NCI-H748 treated with DMSO at 0.1 percent for 48 hours (cell line): ENCODE data around the gene YBEY.

Source experiments
- DNase-seq: peaks from one replicate; lab custom pipeline; 2025; lab: John Stamatoyannopoulos, UW

Gene YBEY

GRCh38 chr21:46264690-46265144 is 21.4 kb upstream of the YBEY start:
- DNase-seq: no peak

- no peak for DNase-seq
Measured at GRCh38 chr21:46265736-46266525, 20.2 kb upstream of the YBEY start.

GRCh38 chr21:46266946-46267345 is 19.2 kb upstream of the YBEY start:
- no peak for DNase-seq

GRCh38 chr21:46268371-46268770 is 17.8 kb upstream of the YBEY start:
- DNase-seq: no peak

GRCh38 chr21:46269466-46269865 is 16.7 kb upstream of the YBEY start:
- DNase-seq: no peak

DNA sequence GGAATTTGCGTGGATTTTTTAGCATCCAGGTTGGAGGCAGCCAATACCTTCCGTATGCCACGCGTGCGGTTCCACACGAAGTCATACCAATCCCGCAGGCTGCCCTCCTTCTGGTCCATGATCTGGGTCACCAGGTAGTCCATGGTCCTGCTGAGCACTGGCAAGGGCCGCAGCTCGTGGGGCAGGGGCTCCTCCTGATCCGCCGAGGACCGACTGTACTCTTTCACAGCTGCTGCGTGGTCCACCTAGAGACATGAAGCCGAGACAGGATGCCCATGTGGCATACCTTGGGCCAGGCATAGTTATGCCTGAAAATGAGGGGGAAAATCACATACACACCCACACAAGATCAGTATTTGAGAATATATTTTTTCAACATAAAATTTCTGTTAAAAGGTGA is 12.8 kb upstream of the YBEY start:
- DNase-seq: no peak

DNA sequence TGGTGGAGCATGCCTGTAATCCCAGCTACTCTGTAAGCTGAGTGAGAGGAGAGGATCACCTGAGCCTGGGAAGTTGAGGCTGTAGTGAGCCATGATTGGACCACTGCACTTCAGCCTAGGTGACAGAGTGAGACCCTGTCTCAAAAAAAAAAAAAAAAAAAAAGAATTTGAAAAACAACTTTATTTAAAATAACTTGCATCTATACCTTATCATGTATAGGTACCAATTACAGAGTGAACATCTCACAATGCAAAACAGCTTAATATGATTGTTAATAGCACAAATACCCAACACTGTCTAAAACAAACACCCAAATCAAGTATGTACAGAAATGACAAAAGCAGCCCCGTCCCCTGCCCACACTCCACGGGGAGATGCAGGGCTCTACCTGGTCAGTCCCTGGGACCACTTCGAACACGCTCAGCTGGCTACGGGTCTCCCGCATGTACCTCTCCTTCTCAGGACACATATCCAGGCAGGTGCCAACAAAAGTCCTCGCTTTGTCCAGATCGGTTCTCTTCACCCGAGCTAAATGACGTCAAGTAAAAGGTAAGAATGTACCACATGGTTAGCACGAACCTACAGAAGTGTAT is 11.2 kb upstream of the YBEY start:
- DNase-seq: no peak

DNA sequence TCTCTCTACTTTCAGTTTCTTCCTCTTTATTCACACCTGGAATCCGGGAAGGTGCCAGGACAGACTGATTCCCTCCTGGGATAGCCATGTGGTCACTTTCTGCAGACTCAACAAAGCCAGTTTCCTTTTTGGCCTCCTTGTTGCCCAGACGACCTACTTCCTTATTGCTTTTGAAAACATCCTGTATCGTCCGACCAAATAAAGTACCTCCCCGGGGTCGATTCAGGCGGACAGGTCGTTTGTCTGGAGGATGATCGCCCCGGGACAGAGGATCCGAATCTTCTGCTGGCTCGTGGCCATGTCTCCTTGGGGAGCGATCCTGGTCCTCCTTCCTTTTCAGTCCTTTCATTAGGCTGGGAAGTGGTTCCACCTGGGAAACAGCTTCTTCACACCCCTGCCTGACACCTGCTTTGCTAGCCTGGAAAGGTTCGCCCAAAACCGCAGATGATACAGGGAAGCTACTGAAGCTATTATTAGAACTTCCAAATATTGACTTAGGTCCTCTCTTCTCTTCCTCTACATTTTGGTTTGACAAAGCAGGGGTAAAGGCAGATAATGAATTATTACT is 2.0 kb upstream of the YBEY start:
- DNase-seq: no peak

DNA sequence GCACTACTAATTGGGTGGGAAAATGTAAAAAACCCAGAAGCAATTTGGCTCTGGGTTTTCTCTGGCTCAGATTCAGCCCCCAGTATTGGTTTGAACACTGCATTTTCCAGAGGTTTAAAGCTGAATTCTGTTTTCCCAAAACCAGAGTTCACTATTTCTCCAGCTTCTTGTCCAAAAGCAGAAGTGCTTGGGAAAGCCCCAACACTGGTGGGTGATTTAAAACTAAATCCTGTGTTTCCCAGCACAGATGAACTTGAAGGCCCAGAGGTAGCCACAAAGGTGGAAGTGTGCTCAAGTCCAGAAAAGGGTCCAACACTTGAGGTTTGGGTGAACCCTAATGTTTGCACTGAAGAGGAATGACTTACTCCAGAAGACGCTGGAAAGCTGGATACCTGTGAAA is 1.4 kb upstream of the YBEY start:
- DNase-seq: no peak

DNA sequence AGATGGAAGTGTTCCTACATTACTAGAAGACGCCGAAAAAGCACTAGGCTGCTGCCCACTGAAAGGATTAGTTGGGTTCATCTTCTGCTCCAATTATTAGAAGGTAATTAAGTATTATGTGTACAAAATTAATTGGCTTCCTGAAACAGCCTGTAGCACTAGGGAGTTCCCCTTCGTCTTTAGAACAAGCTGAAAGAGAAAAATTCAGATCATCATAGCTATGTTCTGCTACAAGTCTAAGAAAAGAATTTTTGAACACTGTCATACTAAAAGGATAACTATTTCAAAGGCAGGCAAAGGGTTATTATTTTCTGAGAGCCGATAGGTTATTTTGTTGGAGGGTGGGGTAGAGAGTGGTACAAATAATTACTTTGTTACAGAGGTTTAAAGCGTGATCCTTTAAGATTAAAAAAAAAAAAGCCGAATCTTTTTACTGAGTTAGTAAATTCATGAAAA is 908 bp upstream of the YBEY start, which contains the start of gene MCM3AP:
Gene MCM3AP, minus strand, starts transcription at position 406 of the 456 bp plus-strand sequence. Its CDS starts 325 bp downstream, at position 81.
- DNase-seq: no peak

GRCh38 chr21:46286648-46287002 is 483 bp downstream of the YBEY start:
- DNase-seq: no peak

DNA sequence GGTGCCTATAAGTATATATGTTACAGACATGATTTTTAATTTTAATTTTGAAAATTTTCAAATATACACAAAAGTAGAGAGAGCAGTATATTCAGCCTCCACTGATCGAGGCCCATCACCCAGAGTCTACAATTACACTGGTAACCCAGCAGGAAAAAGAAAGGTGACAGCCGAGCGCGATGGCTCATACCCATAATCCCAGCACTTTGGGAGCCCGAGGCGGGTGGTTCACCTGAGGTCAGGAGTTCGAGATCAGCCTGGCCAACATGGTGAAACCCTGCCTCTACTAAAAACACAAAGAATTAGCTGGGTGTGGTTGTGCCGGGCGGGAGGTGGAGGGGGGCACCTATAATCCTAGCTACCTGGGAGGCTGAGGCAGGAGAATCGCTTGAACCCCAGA is 1.4 kb downstream of the YBEY start:
- no peak for DNase-seq

DNA sequence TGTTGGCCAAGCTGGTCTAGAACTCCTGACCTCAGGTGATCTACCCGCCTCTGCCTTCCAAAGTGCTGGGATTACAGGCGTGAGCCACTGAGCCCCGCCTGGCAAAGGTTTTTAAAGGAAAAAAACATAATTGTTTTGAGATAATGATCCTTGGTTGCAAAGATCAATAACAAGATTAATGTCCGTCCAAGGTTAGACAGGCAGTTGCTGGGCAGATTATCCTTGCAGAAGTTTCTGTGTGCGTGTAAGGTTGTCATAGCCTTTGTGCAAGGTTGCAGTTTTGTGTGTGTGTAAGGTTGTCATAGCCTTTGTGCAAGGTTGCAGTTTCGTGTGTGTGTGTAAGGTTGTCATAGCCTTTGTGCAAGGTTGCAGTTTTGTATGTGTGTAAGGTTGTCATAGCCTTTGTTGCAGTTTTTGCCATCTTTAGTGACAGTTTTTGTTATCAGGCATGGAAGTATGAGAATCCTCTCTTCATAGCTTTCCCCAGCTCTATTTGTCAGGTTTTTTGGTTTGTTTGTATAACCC is 3.6 kb downstream of the YBEY start:
- DNase-seq: no peak

- no peak for DNase-seq
Measured at GRCh38 chr21:46291561-46291960, 5.4 kb downstream of the YBEY start.

GRCh38 chr21:46294647-46295176 is 8.6 kb downstream of the YBEY start:
- DNase-seq: no peak

- DNase-seq: no peak
Measured at GRCh38 chr21:46295177-46295770, 9.1 kb downstream of the YBEY start.

- DNase-seq: no peak
Measured at GRCh38 chr21:46295996-46296752, 10.0 kb downstream of the YBEY start.

DNA sequence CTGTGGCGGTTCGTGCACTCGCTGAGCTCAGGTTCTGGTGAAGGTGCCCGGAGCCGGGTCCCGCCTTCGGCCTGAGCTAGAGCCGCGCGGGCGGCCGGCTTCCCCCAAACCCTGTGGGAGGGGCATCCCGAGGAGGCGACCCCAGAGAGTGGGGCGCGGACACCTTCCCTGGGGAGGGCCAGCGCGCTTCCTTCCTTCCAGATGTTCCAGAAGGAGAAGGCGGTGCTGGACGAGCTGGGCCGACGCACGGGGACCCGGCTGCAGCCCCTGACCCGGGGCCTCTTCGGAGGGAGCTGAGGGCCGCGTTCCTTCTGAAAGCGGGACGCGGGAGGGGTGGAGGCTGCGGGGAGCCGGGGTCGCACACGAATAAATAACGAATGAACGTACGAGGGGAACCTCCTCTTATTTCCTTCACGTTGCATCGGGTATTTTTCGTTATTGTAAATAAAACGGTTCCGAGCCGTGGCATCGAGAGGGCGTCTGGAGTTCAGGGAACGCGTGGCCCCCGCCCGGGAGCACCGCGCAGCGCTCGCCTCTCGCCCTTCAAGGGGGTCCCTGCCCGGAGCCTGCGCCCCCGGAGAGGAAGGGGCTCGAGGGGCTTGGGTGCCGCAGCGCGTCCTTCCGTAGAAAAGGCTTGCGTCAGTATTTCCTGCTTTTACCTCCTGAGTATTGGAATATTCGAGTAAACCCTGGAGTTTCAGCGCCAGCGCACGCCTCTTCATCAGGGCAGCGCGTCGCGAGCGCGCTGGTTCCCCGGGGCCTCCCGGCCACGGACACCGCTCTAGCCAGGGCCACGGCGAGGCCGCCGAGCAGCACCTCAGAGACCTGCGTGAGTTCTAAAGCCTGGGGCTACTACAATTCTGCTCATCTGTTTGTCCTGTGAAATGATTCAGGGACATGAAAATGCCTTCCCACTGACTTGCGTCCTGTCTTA is 11.5 kb downstream of the YBEY start:
- DNase-seq: peak; percentile 40

- no peak for DNase-seq
Measured at GRCh38 chr21:46299167-46299566, 13.0 kb downstream of the YBEY start.

- no peak for DNase-seq
Measured at GRCh38 chr21:46301759-46302158, 15.6 kb downstream of the YBEY start.
